ENCODE data around the gene COL4A1. TPM values are rescaled to one million over a fixed set of nuclear protein-coding genes. Genes with fewer than 3 reads are reported as not detected.

The COL4A1 gene
- total RNA-seq (100 to 1,000 TPM; 266 to 377 TPM), polyA plus RNA-seq (ENCODE audit: insufficient read length in 2 of 2) (100 to 1,000 TPM; 162 TPM)
- long read RNA-seq, donor 1, full-length matches to known transcripts: 9 of 64 reads
- long read RNA-seq, donor 1, partial matches to known transcripts: 55 of 64 reads
- long read RNA-seq, donor 1, other reads (novel, unspliced or antisense): 0 of 64 reads
- long read RNA-seq, donor 2, full-length matches to known transcripts: 1 of 20 reads
- long read RNA-seq, donor 2, partial matches to known transcripts: 19 of 20 reads
- long read RNA-seq, donor 2, other reads (novel, unspliced or antisense): 0 of 20 reads
- long read RNA-seq, donor 3, full-length matches to known transcripts: 3 of 59 reads
- long read RNA-seq, donor 3, partial matches to known transcripts: 56 of 59 reads
- long read RNA-seq, donor 3, other reads (novel, unspliced or antisense): 0 of 59 reads
- long read RNA-seq, donor 4, full-length matches to known transcripts: 4 of 11 reads
- long read RNA-seq, donor 4, partial matches to known transcripts: 7 of 11 reads
- long read RNA-seq, donor 4, other reads (novel, unspliced or antisense): 0 of 11 reads

DNA sequence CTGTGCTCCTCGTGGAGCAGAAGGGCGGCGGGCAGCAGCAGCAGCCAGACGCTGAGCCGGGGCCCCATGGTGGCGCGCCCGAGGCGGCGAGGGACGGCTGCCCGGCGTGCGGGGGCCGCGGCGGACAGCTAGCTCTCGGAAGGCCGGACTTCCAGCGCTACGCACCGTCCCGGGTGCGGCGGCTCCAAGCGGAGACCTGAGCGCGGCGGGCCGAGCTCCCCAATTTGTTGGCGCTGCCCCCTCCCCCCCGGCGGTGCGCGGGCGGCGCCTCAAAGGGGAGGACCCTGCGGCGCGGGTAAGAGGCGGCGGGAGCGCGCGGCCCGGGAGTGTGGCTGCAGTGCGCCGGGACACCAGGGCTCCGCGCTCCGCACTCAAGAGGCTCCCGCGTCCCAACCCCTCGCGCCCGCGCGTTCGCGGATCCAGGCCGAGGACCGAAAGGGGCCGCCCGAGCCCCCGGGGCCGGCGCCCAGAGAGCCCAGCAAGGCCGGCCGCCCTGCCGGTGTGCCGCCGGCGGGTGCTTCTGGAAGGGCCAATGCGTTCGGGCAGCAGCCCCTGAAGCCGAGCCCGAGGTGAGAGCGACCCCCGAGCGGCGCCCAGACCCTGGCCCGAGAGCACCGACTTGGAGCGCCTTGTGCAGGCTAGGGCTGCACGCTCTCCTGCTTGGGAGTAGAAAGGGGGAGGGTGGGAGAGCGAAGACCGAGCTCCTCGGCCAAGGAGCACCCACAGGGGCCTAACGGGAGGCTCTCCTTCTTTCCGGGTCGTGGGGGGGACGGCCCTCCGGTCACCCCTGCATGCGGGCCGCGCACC is at the start of gene COL4A1, which contains the start of gene COL4A2:
TSS of gene COL4A1 (minus strand) at position 198 of the 807 bp plus-strand sequence. CDS start at position 68, 130 bp downstream.
TSS of gene COL4A2 (plus strand) at position 325 of the 807 bp plus-strand sequence. CDS start 620 bp downstream, outside the sequence.
- Histone ChIP-seq H3K9me3 (ENCODE audit: control insufficient read depth, insufficient read depth, low read length) (no peaks in the 10 kb centered on the region), H3K27me3 (ENCODE audit: control insufficient read depth, insufficient read depth, low read length) (peaks cover 42% of the 10 kb centered on the region), H3K27ac (ENCODE audit: low read depth, low read length) (peak within 1 kb of the TSS; percentile 84), H3K4me1 (ENCODE audit: control insufficient read depth, insufficient read depth, low read length) (peaks cover 49% of the 10 kb centered on the region), H3K4me3 (ENCODE audit: low read depth, low read length) (peak within 1 kb of the TSS; percentile 75), H3K36me3 (ENCODE audit: control insufficient read depth, insufficient read depth, low read length) (peaks cover 9% of the 10 kb centered on the region)
- under 1% methylated on average over 96 of the region's 96 CpGs for WGBS (ENCODE audit: insufficient coverage)
- peak in 3 of 6 donors; percentile 35 to 87 (median 75) for DNase-seq (ENCODE audit: low read depth in 4 of 6, low spot score in 6 of 6)

GRCh38 chr13:110356362-110356761 is 49.4 kb upstream of the COL4A1 start:
- Histone ChIP-seq H3K4me3 (ENCODE audit: low read depth, low read length) (no peak overlapping the region), H3K36me3 (ENCODE audit: control insufficient read depth, insufficient read depth, low read length) (no peaks in the 10 kb centered on the region), H3K9me3 (ENCODE audit: control insufficient read depth, insufficient read depth, low read length) (no peaks in the 10 kb centered on the region), H3K27me3 (ENCODE audit: control insufficient read depth, insufficient read depth, low read length) (no peaks in the 10 kb centered on the region), H3K27ac (ENCODE audit: low read depth, low read length) (no peak overlapping the region), H3K4me1 (ENCODE audit: control insufficient read depth, insufficient read depth, low read length) (peaks cover 7% of the 10 kb centered on the region)
- WGBS (ENCODE audit: insufficient coverage): 76% methylated on average over 9 of the region's 12 CpGs
- DNase-seq (ENCODE audit: low read depth in 4 of 6, low spot score in 6 of 6): no peak

GRCh38 chr13:110354715-110355473 is 47.9 kb upstream of the COL4A1 start:
- Histone ChIP-seq H3K27ac (ENCODE audit: low read depth, low read length) (no peak overlapping the region), H3K4me3 (ENCODE audit: low read depth, low read length) (no peak overlapping the region), H3K36me3 (ENCODE audit: control insufficient read depth, insufficient read depth, low read length) (no peaks in the 10 kb centered on the region), H3K27me3 (ENCODE audit: control insufficient read depth, insufficient read depth, low read length) (no peaks in the 10 kb centered on the region), H3K4me1 (ENCODE audit: control insufficient read depth, insufficient read depth, low read length) (no peaks in the 10 kb centered on the region), H3K9me3 (ENCODE audit: control insufficient read depth, insufficient read depth, low read length) (no peaks in the 10 kb centered on the region)
- DNase-seq (ENCODE audit: low read depth in 4 of 6, low spot score in 6 of 6): no peak
- 100% methylated on average over 3 of the region's 5 CpGs for WGBS (ENCODE audit: insufficient coverage)

DNA sequence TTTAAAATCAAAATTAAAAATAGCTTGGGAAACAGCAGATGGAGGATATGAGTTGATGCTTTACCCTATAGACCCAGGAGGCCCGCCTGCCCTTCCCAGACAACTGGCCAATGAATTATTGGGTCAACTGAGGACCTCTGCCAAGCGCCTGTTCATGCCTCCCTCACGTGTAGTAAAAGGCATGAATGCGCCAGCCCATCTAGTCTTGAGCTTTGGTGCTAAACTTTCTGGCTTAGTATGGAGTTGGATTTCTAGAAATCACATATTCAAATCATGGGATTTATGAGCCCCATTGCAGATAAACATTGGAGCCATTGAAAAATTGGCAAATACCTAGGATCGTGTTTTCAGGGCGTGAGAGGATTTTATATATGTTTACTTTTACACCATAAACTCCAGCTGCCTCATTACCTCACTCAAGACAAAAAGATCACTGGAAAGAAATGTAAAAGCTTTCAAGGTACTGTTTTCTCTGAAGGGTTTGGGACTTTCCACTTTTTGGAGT is 47.2 kb upstream of the COL4A1 start:
- no peak for DNase-seq (ENCODE audit: low read depth in 4 of 6, low spot score in 6 of 6)
- Histone ChIP-seq H3K4me3 (ENCODE audit: low read depth, low read length) (no peak overlapping the region), H3K4me1 (ENCODE audit: control insufficient read depth, insufficient read depth, low read length) (no peaks in the 10 kb centered on the region), H3K36me3 (ENCODE audit: control insufficient read depth, insufficient read depth, low read length) (no peaks in the 10 kb centered on the region), H3K9me3 (ENCODE audit: control insufficient read depth, insufficient read depth, low read length) (no peaks in the 10 kb centered on the region), H3K27ac (ENCODE audit: low read depth, low read length) (no peak overlapping the region), H3K27me3 (ENCODE audit: control insufficient read depth, insufficient read depth, low read length) (no peaks in the 10 kb centered on the region)
- WGBS (ENCODE audit: insufficient coverage): 59% methylated on average over 3 of the region's 6 CpGs

GRCh38 chr13:110353339-110353977 is 46.5 kb upstream of the COL4A1 start:
- no peaks in the 10 kb centered on the region for H3K36me3 ChIP-seq (ENCODE audit: control insufficient read depth, insufficient read depth, low read length)
- no peak overlapping the region for H3K27ac ChIP-seq (ENCODE audit: low read depth, low read length)
- H3K4me1 ChIP-seq (ENCODE audit: control insufficient read depth, insufficient read depth, low read length): no peaks in the 10 kb centered on the region
- no peak overlapping the region for H3K4me3 ChIP-seq (ENCODE audit: low read depth, low read length)
- WGBS (ENCODE audit: insufficient coverage): 85% methylated on average over 5 of the region's 13 CpGs
- no peak for DNase-seq (ENCODE audit: low read depth in 4 of 6, low spot score in 6 of 6)
- no peaks in the 10 kb centered on the region for H3K9me3 ChIP-seq (ENCODE audit: control insufficient read depth, insufficient read depth, low read length)
- H3K27me3 ChIP-seq (ENCODE audit: control insufficient read depth, insufficient read depth, low read length): no peaks in the 10 kb centered on the region

- Histone ChIP-seq H3K4me3 (ENCODE audit: low read depth, low read length) (no peak overlapping the region), H3K27me3 (ENCODE audit: control insufficient read depth, insufficient read depth, low read length) (no peaks in the 10 kb centered on the region), H3K9me3 (ENCODE audit: control insufficient read depth, insufficient read depth, low read length) (no peaks in the 10 kb centered on the region), H3K36me3 (ENCODE audit: control insufficient read depth, insufficient read depth, low read length) (no peaks in the 10 kb centered on the region), H3K27ac (ENCODE audit: low read depth, low read length) (no peak overlapping the region), H3K4me1 (ENCODE audit: control insufficient read depth, insufficient read depth, low read length) (no peaks in the 10 kb centered on the region)
- DNase-seq (ENCODE audit: low read depth in 4 of 6, low spot score in 6 of 6): no peak
- WGBS (ENCODE audit: insufficient coverage): 93% methylated on average over 8 of the region's 8 CpGs
Observed at GRCh38 chr13:110352735-110353134, 45.8 kb upstream of the COL4A1 start.

DNA sequence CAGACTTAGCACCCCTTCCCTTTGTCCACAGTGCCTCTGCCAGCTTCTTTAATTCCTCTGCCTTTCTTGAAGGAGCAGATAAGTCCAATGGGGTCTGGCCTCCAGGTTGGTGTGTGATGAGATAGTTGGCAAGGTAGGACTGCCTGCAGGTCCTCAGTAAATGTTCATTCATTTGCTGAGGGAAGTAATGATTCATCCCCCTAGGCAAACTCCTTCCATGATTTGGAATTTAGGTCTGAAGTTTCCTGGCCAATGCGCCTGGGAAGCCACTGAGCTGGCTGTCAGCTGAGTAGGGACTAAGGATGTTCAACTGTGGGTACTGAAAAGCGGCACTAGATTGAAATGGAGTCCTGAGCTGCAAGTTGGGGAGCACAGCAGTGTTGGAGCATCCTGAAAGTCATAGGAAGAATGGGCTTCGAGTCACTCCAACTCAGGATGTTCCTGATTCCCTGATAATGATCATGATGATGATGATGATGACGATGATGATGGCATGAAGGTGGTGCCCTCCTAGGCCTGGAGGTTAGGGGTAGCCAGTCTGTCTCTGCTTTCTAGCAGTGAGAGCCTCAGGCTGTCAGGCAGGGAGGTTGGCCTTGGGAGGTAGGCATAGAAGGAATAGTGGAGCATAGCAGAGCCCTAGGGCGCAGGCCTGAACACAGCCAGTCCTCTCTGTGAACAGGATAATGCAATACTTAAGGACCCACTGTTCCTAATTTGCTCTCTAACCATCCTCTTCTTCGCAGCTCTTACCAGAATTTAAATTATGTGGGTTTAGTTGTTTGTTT is 44.9 kb upstream of the COL4A1 start:
- no peak for DNase-seq (ENCODE audit: low read depth in 4 of 6, low spot score in 6 of 6)
- H3K4me1 ChIP-seq (ENCODE audit: control insufficient read depth, insufficient read depth, low read length): peaks cover 3% of the 10 kb centered on the region
- 92% methylated on average over 4 of the region's 6 CpGs for WGBS (ENCODE audit: insufficient coverage)
- no peaks in the 10 kb centered on the region for H3K27me3 ChIP-seq (ENCODE audit: control insufficient read depth, insufficient read depth, low read length)
- H3K36me3 ChIP-seq (ENCODE audit: control insufficient read depth, insufficient read depth, low read length): no peaks in the 10 kb centered on the region
- H3K27ac ChIP-seq (ENCODE audit: low read depth, low read length): no peak overlapping the region
- no peaks in the 10 kb centered on the region for H3K9me3 ChIP-seq (ENCODE audit: control insufficient read depth, insufficient read depth, low read length)
- H3K4me3 ChIP-seq (ENCODE audit: low read depth, low read length): no peak overlapping the region

- H3K27ac ChIP-seq (ENCODE audit: low read depth, low read length): no peak overlapping the region
Observed at GRCh38 chr13:110350509-110350908, 43.6 kb upstream of the COL4A1 start.

More at GRCh38 chr13:110350509-110350908, 43.6 kb upstream of the COL4A1 start:
- Histone ChIP-seq H3K4me3 (ENCODE audit: low read depth, low read length) (no peak overlapping the region), H3K4me1 (ENCODE audit: control insufficient read depth, insufficient read depth, low read length) (peaks cover 3% of the 10 kb centered on the region), H3K36me3 (ENCODE audit: control insufficient read depth, insufficient read depth, low read length) (no peaks in the 10 kb centered on the region), H3K9me3 (ENCODE audit: control insufficient read depth, insufficient read depth, low read length) (no peaks in the 10 kb centered on the region), H3K27me3 (ENCODE audit: control insufficient read depth, insufficient read depth, low read length) (no peaks in the 10 kb centered on the region)
- 60% methylated on average over 3 of the region's 3 CpGs for WGBS (ENCODE audit: insufficient coverage)
- DNase-seq (ENCODE audit: low read depth in 4 of 6, low spot score in 6 of 6): no peak
